SH-SY5Y (cell line): ENCODE data around the gene SIK3.

Experiments used
- GATA2 ChIP-seq: IDR thresholded peaks from 2 replicates; pipeline ENCODE4 v1.6.1; 2011; ENCODE audit warnings: mild to moderate bottlenecking, low read depth, low read length
- GATA3 ChIP-seq: IDR thresholded peaks from 2 replicates; pipeline ENCODE4 v1.6.1; 2011; ENCODE audit warnings: low read depth, mild to moderate bottlenecking, low read length, moderate library complexity

DNA sequence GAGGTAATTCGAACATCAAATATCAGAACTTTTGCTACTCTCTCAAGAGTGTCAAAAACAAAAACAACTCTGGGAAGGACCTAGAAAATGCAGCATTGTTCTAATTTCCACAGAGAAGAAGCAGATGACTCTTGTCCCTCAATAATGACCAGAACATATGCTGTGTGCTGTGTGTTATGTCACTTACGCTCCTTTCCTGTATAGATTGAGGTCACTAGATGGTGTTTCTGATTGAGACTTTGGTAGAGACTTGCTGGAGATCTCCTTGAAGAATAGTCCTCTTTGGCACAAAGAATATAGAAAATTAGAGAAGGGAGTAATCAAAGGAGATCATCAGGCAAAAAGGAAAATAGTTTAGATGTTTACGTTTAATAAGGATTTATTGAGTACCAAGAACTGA lies 2.3 kb upstream of the SIK3 start:
- no peak for TF ChIP-seq GATA2
- TF ChIP-seq GATA3, result no peak
